ENCODE data around the gene PTGER4.
"Not testable (repeated sequence)": the region's sequence is repeated elsewhere in the genome, so short reads cannot be mapped to it uniquely, and the experiment has no call there.

PTGER4 gene

GRCh38 chr5:40679913-40680681 is at the start of gene PTGER4:
TSS of gene PTGER4 (plus strand) at chr5:40679915. CDS start at chr5:40680994, 1,079 bp downstream.
- peak within 1 kb of the TSS; percentile 66 for H3K4me3 ChIP-seq (ENCODE audit: low read depth, low read length)
- TF ChIP-seq, protein P1, sequence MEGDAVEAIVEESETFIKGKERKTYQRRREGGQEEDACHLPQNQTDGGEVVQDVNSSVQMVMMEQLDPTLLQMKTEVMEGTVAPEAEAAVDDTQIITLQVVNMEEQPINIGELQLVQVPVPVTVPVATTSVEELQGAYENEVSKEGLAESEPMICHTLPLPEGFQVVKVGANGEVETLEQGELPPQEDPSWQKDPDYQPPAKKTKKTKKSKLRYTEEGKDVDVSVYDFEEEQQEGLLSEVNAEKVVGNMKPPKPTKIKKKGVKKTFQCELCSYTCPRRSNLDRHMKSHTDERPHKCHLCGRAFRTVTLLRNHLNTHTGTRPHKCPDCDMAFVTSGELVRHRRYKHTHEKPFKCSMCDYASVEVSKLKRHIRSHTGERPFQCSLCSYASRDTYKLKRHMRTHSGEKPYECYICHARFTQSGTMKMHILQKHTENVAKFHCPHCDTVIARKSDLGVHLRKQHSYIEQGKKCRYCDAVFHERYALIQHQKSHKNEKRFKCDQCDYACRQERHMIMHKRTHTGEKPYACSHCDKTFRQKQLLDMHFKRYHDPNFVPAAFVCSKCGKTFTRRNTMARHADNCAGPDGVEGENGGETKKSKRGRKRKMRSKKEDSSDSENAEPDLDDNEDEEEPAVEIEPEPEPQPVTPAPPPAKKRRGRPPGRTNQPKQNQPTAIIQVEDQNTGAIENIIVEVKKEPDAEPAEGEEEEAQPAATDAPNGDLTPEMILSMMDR (IDR thresholded peaks at IDR 0.05; ENCODE audit: borderline replicate concordance, insufficient read depth, low read depth, low read length), result no peak

DNA sequence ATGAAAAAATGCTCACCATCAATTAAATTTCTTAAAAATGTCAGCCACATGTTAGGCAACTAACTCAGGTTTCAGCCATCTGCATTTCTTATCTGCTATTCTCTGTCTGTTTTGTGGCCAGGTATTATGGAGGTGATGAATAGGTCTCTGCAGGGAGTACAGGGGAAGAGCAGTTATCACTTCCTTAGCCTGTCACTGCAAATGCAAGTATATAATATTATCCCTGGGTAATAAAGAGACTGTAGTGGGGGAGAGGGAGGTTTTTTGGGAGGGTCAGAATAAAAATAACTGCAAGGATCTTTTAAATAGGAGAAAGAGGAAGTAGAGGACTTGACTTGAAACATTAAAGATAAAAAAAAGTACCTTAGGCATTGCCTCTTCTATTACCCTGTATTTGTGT is 49.6 kb upstream of the PTGER4 start:
- TF ChIP-seq, protein P1 (IDR thresholded peaks at IDR 0.05; ENCODE audit: borderline replicate concordance, insufficient read depth, low read depth, low read length), result no peak
- H3K4me3 ChIP-seq (ENCODE audit: low read depth, low read length), result no peak overlapping the region

DNA sequence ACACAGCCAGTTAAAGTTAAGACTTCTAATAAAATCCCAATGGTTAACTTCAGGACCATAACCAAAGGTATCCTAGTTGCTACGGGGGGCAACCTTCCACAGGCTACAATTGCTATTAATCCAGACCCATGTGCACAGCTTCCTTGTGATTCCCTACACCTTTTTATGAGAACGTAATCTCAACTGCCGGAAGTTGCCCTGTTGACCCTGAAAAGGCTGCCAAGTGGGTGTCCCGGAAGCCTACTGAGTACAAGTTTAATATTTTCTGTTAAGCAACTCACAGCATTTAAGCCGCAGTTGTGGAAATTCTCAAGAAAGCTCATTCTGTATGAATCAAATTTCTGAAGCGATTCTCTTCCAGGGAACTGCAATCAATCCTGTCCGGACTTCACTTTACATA is 48.5 kb upstream of the PTGER4 start:
- TF ChIP-seq, protein P1 (IDR thresholded peaks at IDR 0.05; ENCODE audit: borderline replicate concordance, insufficient read depth, low read depth, low read length), result no peak
- no peak overlapping the region for H3K4me3 ChIP-seq (ENCODE audit: low read depth, low read length)

GRCh38 chr5:40634154-40634553 is 45.6 kb upstream of the PTGER4 start:
- TF ChIP-seq, protein P1 (IDR thresholded peaks at IDR 0.05; ENCODE audit: borderline replicate concordance, insufficient read depth, low read depth, low read length), result no peak
- H3K4me3 ChIP-seq (ENCODE audit: low read depth, low read length), result no peak overlapping the region

DNA sequence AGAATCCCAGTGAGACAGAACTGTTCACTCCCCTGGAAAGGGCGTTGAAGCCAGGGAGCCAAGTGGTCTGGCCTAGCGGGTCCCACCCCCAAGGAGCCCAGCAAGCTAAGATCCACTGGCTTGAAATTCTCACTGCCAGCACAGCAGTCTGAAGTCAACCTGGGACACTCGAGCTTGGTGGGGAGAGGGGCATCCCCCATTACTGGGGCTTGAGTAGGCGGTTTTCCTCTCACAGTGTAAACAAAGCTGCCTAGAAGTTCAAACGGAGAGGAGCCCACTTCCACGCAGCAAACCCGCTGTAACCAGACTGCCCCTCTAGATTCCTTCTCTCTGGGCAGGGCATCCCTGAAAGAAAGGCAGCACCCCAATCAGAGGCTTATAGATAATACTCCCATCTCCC is 45.1 kb upstream of the PTGER4 start:
- TF ChIP-seq, protein P1 (IDR thresholded peaks at IDR 0.05; ENCODE audit: borderline replicate concordance, insufficient read depth, low read depth, low read length), result no peak

DNA sequence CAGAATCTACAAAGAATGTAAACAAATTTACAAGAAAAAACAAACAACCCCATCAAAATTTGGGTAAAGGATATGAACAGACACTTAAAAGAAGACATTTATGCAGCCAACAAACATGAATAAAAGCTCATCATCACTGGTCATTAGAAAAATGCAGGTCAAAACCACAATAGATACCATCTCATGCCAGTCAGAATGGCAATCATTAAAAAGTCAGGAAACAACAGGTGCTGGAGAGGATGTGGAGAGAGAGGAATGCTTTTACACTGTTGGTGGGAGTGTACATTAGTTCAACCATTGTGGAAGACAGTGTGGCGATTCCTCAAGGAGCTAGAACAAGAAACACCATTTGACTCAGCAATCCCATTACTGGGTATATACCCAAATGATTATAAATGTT is 40.2 kb upstream of the PTGER4 start:
- not testable (repeated sequence) for H3K4me3 ChIP-seq (ENCODE audit: low read depth, low read length)

More for the DNA sequence above, 45.1 kb upstream of the PTGER4 start:
- no peak overlapping the region for H3K4me3 ChIP-seq (ENCODE audit: low read depth, low read length)

DNA sequence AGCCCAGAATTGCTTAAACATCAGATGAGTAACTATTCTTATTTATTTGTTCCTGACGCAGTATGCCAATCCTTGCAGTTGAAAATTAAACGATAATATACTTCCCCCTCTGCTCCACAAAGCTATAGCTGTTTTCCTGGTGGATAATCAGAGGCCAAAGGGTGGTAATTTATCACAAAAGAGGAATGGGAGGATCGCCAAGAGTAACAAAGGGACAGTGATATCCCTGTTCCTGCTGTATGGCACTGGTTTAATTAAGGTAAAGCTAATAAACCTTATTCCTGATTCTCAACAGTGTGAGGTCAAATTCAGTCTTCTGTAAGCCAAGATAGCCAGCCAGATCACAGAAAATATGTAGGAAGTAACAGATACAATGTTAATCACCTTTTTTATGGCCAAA is 33.4 kb upstream of the PTGER4 start:
- TF ChIP-seq, protein P1 (IDR thresholded peaks at IDR 0.05; ENCODE audit: borderline replicate concordance, insufficient read depth, low read depth, low read length), result no peak
- H3K4me3 ChIP-seq (ENCODE audit: low read depth, low read length), result no peak overlapping the region
